HepG2 (cell line): ENCODE data around the gene CARMIL1. TPM values are rescaled to one million over a fixed set of nuclear protein-coding genes. Genes with fewer than 3 reads are reported as not detected.
A peak's percentile ranks its signal among the peaks of the same experiment; 100 is the strongest.

Experiments used
- ARNTL ChIP-seq: sonication (generic); formaldehyde crosslinking; IDR thresholded peaks from 2 replicates; pipeline ENCODE4 v1.4.0; 2020; ENCODE audit warnings: mild to moderate bottlenecking, missing genetic modification reagents
- ATF1 ChIP-seq: IDR thresholded peaks from 2 replicates; pipeline ENCODE4 v1.6.1; 2016; ENCODE audit warnings: mild to moderate bottlenecking, control low read depth
- ATRX ChIP-seq: sonication (generic); formaldehyde crosslinking; IDR thresholded peaks from 2 replicates; pipeline ENCODE4 v1.4.0; 2020; ENCODE audit warnings: missing genetic modification reagents, borderline replicate concordance
- CEBPB ChIP-seq: IDR thresholded peaks from 2 replicates; pipeline ENCODE4 v1.6.1; 2011; ENCODE audit warnings: low read depth, low read length, improper control_type of control experiment, borderline replicate concordance
- FOSL2 ChIP-seq: sonication (generic); formaldehyde crosslinking; IDR thresholded peaks from 2 replicates; pipeline ENCODE4 v1.4.0; 2020; ENCODE audit warnings: missing genetic modification reagents
- HMG20A ChIP-seq: IDR thresholded peaks from 2 replicates; pipeline ENCODE4 v1.6.1; 2016; ENCODE audit warnings: borderline replicate concordance
- HNRNPLL ChIP-seq: fragments of 200-400 bp; formaldehyde crosslinking; IDR thresholded peaks from 2 replicates; pipeline ENCODE4 v1.6.1; 2017; ENCODE audit warnings: mild to moderate bottlenecking, low read depth, low read length; ENCODE audit not compliant: poor library complexity, severe bottlenecking
- ISL2 ChIP-seq: sonication (generic); formaldehyde crosslinking; IDR thresholded peaks from 2 replicates; pipeline ENCODE4 v1.5.0; 2020; ENCODE audit warnings: missing genetic modification reagents
- PAXIP1 ChIP-seq: sonication (generic); formaldehyde crosslinking; conservative IDR thresholded peaks from 2 replicates; pipeline ENCODE4 v1.4.0; 2020; ENCODE audit warnings: mild to moderate bottlenecking, missing genetic modification reagents, moderate library complexity
- SMC3 ChIP-seq: IDR thresholded peaks from 2 replicates; pipeline ENCODE4 v1.6.1; 2011; ENCODE audit warnings: low read length, improper control_type of control experiment
- SOX13 ChIP-seq, 3 experiments: fragments of 450-650 bp in 1 of 3; sonication (generic) in 1 of 3; formaldehyde crosslinking in 1 of 3; IDR thresholded peaks in 2 of 3; conservative IDR thresholded peaks in 1 of 3; 2 replicates each; pipeline versions ENCODE4 v1.5.0 to v1.6.1; 2016 to 2020; ENCODE audit warnings: antibody characterized with exemption in 1 of 3, mild to moderate bottlenecking in 1 of 3, missing compliant biosample characterization in 1 of 3, missing genetic modification reagents in 1 of 3, moderate library complexity in 1 of 3
- TEAD3 ChIP-seq: optimal IDR thresholded peaks from 2 replicates; pipeline ENCODE3; 2016; ENCODE audit warnings: borderline replicate concordance
- ZHX2 ChIP-seq, 2 experiments: sonication (generic) in 1 of 2; formaldehyde crosslinking in 1 of 2; IDR thresholded peaks; 2 replicates each; pipeline versions ENCODE4 v1.6.1 to v1.9.0; 2014 to 2022; ENCODE audit warnings: antibody characterized with exemption in 1 of 2, borderline replicate concordance in 1 of 2, inconsistent platforms in 1 of 2, low read depth in 1 of 2, missing genetic modification reagents in 1 of 2
- ZNF33B ChIP-seq: sonication (generic); formaldehyde crosslinking; IDR thresholded peaks from 2 replicates; pipeline ENCODE4 v1.5.1; 2020; ENCODE audit warnings: mild to moderate bottlenecking, missing genetic modification reagents
- ZNF576 ChIP-seq: sonication (generic); formaldehyde crosslinking; IDR thresholded peaks from 2 replicates; pipeline ENCODE4 v1.4.0; 2020; ENCODE audit warnings: mild to moderate bottlenecking, missing genetic modification reagents
- ZNF782 ChIP-seq: sonication (generic); formaldehyde crosslinking; IDR thresholded peaks from 2 replicates; pipeline ENCODE4 v1.4.0; 2020; ENCODE audit warnings: missing genetic modification reagents, mild to moderate bottlenecking, borderline replicate concordance
- ZNF784 ChIP-seq: sonication (generic); formaldehyde crosslinking; IDR thresholded peaks from 2 replicates; pipeline ENCODE4 v1.5.1; 2020; ENCODE audit warnings: missing genetic modification reagents, mild to moderate bottlenecking, borderline replicate concordance
- ZSCAN12 ChIP-seq: sonication (generic); formaldehyde crosslinking; IDR thresholded peaks from 2 replicates; pipeline ENCODE4 v1.9.0; 2021; ENCODE audit warnings: mild to moderate bottlenecking, missing genetic modification reagents
- ZZZ3 ChIP-seq: sonication (generic); formaldehyde crosslinking; IDR thresholded peaks from 2 replicates; pipeline ENCODE4 v1.4.0; 2020; ENCODE audit warnings: missing genetic modification reagents, mild to moderate bottlenecking, borderline replicate concordance
- polyA plus RNA-seq, 8 experiments: library from polyadenylated mRNA; depleted of rRNA in 3 of 8; stranded (reverse) in 7 of 8; unstranded in 1 of 8; fragments of >200 nt; fragmentation: Illumina TruSeq in 4 of 8; extraction: Trizol in 4 of 8; gene quantifications; 2 replicates each; pipeline versions ENCODE4 v1.2.1 to v1.2.3, GENCODE V29; 2011 to 2016; ENCODE audit warnings: low read depth in 4 of 8, missing spikeins in 1 of 8, mixed read lengths in 1 of 8; ENCODE audit not compliant: insufficient read depth in 1 of 8
- total RNA-seq, 5 experiments: library from RNA; depleted of rRNA; stranded (reverse); fragments of >200 nt; fragmentation: Illumina TruSeq; extraction: Trizol; gene quantifications; 2 replicates each; pipeline ENCODE4 v1.2.3, GENCODE V29; 2016; ENCODE audit warnings: low read depth in 1 of 5

The CARMIL1 gene
- total and polyA plus RNA-seq, 2 of the 13 experiments (the other 11 are each of a cell fraction or from before 2014, with no cell fraction given), result 1.8 to 2.6 TPM

- TF ChIP-seq ZZZ3 (CRISPR knock-in tag) (no peak), ZNF33B (no peak), ZHX2 (IDR thresholded peaks at IDR 0.05; ENCODE audit: low read depth) (no peak), ZHX2 (CRISPR knock-in tag; IDR thresholded peaks at IDR 0.05; ENCODE audit: borderline replicate concordance) (peak; percentile 12; the same call in 1 of the 2 replicates), ZNF782 (no peak), HMG20A (peak; percentile 62; the same call in 1 of the 2 replicates), FOSL2 (CRISPR knock-in tag) (peak; percentile 75), SOX13 (IDR thresholded peaks at IDR 0.05) (no peak), SOX13 (CRISPR knock-in tag; conservative IDR thresholded peaks at IDR 0.05 in 1 of 2, IDR thresholded peaks at IDR 0.05 in 1 of 2) (peak in 1 of 2 experiments; percentile 87; a peak in 2 of 4 replicates), PAXIP1 (CRISPR knock-in tag) (peak; percentile 50; the same call in 1 of the 2 replicates), ZSCAN12 (CRISPR knock-in tag) (no peak), TEAD3 (CRISPR knock-in tag) (peak; percentile 68), ISL2 (CRISPR knock-in tag) (peak; percentile 62; the same call in 1 of the 2 replicates), HNRNPLL (no peak), SMC3 (0 out of 2 replicates have a peak, but pooled peaks have one; percentile 14), ZNF784 (CRISPR knock-in tag) (no peak), ARNTL (CRISPR knock-in tag) (no peak), ATRX (CRISPR knock-in tag) (no peak), ATF1 (CRISPR knock-in tag) (no peak), CEBPB (peak; percentile 97), ZNF576 (CRISPR knock-in tag) (no peak)
Observed at GRCh38 chr6:25637211-25637610, 358.0 kb downstream of the CARMIL1 start (continued).
